Lower leg skin (tissue), 3 donors: Measurements from ENCODE around the gene CENPO.

Source experiments
- CTCF ChIP-seq, 3 donors: fragments of 450-650 bp; IDR thresholded peaks; one replicate each; pipeline ENCODE4 v1.5.1; 2016; ENCODE audit warnings: antibody characterized with exemption in 3 of 3, mild to moderate bottlenecking in 3 of 3, moderate library complexity in 2 of 3
- POLR2A ChIP-seq, 2 donors: fragments of 450-650 bp; IDR thresholded peaks; one replicate each; pipeline ENCODE4 v1.6.1; 2016 to 2017; ENCODE audit warnings: antibody characterized with exemption in 2 of 2, mild to moderate bottlenecking in 1 of 2, moderate library complexity in 1 of 2

GRCh38 chr2:24787532-24787931 is 5.7 kb upstream of the CENPO start:
- no peak for TF ChIP-seq CTCF (IDR thresholded peaks at IDR 0.05)
- no peak for TF ChIP-seq POLR2A (IDR thresholded peaks at IDR 0.05)
